ENCODE data around the gene JAG2.

The JAG2 gene

GRCh38 chr14:105165134-105165704, 3.4 kb downstream of the JAG2 start:
- DNase-seq, result peak; percentile 87

GRCh38 chr14:105163040-105163742, 5.4 kb downstream of the JAG2 start:
- no peak for DNase-seq

GRCh38 chr14:105162669-105162979, 6.0 kb downstream of the JAG2 start:
- no peak for DNase-seq

- DNase-seq, result no peak
Measured at GRCh38 chr14:105161964-105162668, 6.5 kb downstream of the JAG2 start.

GRCh38 chr14:105161309-105161708, 7.3 kb downstream of the JAG2 start:
- no peak for DNase-seq

DNA sequence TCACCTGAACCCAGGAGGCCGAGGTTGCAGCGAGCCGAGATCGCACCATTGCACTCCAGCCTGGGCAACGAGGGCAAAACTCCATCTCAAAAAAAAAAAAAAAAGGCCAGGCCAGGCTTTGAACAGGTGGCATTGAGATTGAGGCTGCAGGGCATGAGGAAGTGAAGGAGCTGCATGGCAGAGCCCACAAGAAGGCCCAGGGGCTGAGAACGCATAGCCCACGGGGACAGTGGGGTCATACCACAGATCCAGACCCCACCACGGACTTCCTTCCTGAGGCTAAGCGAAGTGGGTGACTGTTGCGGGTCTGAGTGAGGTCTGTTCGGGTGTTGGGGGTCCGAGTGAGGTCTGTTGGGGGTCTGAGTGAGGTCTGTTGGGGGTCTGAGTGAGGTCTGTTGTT, 7.8 kb downstream of the JAG2 start:
- DNase-seq, result no peak

- DNase-seq, result no peak
Measured at GRCh38 chr14:105159344-105159743, 9.2 kb downstream of the JAG2 start.

DNA sequence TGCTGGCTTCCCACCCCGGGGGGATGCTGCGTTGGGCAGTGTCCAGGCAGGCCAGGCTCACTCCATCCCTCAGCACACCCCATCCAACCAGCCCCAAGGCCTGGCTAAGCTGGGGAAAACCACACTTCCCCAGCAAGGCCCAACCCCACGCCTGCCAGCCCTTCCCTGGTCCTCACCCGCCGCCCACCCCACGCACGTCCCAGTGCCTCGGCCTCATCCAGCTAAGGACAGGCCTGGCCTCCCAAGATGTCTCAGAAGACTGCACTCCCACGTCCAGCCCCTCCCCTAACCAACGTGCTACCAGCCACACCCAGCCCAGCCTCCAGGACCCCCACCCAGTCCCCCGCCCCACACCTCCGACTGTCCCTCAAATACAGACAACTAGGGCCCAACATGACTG, 9.8 kb downstream of the JAG2 start:
- no peak for DNase-seq

- no peak for DNase-seq
Measured at GRCh38 chr14:105157872-105158271, 10.7 kb downstream of the JAG2 start.

GRCh38 chr14:105156414-105157375, 11.9 kb downstream of the JAG2 start:
- no peak for DNase-seq

DNA sequence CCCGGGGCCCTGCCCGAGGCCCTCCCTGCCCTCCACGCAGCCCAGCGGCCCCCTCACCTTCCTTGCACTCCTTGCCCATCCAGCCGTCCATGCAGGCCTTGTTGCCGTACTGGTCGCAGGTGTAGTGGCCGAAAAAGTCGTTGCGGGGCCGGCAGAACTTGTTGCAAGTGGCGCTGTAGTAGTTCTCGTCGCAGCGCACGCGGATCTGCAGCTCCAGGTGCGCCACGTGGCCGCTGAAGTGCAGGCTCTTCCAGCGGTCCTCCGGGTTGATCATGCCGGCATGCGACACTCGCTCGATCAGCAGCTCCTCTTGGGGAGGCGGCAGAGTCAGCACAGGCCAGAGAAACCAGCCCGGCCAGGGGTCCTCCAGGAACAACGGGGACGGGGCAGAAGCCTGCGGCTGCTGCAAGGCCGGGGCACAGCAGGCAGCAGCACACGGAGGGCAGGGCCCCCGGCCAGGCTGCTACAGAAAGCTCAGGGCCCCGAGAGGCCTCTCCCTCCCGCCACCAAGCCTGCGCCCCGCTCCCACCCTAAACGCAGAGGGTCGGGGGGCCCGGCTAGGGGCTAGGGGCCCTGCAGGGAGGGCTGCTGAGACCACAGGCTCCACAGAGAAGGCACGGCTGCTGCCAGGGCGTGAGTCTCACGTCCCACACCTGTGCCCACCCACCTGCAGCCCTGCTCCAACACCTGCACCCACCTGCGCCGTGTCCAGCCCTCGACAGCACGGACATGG, 12.7 kb downstream of the JAG2 start:
- DNase-seq, result no peak

GRCh38 chr14:105155071-105155651, 13.4 kb downstream of the JAG2 start:
- no peak for DNase-seq

DNA sequence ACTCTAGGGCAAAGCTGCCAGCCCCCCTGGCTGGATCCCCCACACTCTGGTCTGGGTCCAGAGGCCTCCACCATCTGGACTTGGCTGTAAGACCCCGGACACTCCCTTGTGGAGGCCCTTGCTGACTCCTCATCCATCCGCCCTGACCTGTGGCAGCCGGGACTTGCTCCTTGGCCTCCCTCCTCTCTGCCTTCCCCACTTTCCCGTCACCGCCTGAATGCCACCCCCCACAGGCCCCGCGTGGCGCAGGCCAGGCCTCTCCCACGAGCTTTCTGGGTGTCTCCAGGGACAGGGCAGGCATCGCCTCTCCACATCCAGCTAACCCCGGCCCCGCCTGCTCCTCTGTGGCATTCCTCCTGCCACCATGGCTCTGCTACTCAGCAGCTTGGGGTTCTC, 14.1 kb downstream of the JAG2 start:
- no peak for DNase-seq

DNA sequence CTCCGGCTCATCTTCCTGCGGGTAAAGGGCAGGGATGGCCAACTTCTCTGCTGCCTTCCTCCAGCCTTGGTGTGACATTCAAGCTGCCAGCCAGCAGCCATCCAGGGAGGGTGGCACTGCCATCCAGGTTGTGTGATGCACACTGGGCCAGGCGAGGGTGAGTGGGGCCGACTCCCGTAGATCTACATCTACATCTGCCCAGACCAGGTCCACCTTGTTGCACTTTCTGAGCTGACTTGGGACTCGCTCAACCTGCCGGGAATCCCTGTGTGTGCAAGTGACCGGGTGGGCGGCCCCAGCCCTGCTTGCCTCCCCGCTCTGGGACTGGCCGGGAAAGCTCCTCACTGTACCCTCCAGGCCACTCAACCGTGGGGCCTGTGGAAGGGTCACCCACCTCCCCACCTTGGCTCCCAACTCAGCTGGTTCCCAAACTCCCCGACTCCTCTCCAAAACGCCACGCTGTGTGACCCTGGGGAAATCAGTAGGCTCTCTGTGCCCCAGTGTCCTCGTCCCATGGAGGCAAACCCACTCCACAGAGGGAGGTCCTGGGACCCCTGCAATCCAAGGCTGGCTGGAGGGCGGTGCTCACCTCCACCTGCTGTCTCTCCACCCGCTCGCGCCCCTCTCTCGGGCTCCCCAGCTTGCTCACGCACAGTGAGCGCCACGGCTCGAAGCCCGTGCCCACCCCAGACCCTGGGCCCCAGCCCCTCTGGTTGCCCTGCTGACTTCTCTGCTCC, 14.7 kb downstream of the JAG2 start:
- no peak for DNase-seq

DNA sequence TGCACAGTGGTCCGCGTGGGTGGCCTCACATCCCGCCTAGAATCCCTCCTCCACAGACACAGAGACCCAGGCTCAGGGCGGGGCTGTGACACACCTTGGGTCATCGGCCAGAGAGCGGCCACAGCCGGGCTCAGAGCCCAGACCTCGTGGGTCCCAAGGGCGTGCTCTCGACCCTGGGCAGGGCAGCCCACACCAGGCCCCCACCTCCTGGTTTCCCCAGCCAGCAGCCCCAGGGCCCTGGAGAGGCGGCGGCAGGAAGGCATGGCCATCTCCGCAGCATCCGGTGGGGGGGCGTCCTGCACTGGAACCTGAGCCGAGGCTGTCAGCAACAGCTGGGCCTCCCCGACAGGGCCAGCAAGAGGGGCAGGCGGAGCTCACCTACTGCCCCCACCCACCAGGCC, 15.2 kb downstream of the JAG2 start:
- DNase-seq, result no peak

DNA sequence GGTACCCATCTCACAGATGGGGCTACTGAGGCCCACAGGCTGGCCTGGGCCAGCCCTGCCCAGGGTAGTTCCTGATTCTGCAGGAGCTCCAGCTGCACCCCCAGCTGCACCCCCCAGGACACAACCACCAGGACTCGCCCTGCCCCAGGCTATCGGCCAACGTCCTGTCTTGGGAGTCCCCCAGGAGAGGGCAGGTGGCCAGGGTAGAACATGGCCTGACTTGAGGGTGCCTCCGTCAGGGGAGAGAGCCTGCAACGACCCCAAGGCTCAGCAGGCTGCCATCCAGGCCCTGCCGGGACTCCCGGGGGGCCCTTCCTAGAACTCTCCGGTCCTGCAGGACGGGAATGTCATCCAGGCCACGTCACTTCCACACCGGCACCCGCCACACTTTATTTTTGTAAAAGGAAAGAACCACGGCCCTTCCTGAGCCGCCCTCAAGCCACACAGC, 15.8 kb downstream of the JAG2 start:
- no peak for DNase-seq

DNA sequence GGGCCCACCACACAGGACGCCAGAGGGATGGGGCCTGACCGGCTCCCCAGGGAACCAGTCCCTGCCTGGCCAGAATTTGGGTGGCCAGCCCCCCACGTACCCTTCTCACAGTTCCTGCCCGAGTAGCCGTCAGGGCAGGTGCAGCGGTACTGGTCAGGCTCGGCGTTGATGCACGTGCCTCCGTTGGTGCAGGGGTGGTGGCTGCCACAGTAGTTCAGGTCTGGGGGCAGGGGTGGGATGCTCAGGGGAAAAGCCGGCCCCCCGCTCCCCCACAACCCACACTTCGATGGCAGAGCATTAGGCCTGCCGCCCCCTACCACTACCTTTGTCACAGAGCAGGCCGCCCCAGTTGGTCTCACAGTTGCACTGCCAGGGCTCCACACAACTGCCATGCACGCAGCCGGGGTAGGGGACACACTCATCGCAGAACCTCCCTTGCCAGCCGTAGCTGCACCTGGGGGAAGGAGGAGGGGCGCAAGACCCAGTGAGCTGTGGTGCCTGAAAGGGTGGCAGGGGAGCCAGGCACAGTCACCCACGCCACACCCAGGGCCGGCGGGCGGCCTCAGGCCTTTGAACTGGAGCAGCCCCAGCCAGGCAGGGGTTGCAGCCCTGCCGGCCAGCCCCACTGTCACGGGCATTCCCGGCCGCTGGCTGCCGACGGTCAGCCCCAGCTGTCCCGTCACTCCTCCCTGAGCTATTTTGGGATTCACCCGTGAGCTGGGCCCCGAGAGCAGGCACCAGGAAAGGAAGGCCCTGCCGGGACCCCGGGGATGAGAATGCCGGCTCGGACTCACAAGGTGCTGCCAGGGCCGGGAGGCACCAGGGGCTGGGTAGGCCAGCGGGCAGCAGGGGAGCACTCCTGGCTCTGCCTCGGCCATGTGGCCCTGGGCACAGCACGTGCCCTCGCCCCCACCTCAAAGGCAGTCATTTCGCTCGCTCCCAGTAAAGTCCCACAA, 16.5 kb downstream of the JAG2 start:
- DNase-seq, result no peak

GRCh38 chr14:105151084-105151837, 17.3 kb downstream of the JAG2 start:
- DNase-seq, result no peak

- DNase-seq, result no peak
Measured at GRCh38 chr14:105150368-105151083, 18.1 kb downstream of the JAG2 start.
